Astrocyte (in vitro differentiated cells and primary cell): ENCODE measurements around the gene C1orf210.

Source experiments
- EZH2 ChIP-seq: IDR thresholded peaks from 2 replicates; pipeline ENCODE4 v1.6.1; 2012; ENCODE audit warnings: mild to moderate bottlenecking, low read length, inconsistent platforms; ENCODE audit not compliant: insufficient read depth
- TF ChIP-seq, protein P1 (sequence below): IDR thresholded peaks from 2 replicates; pipeline ENCODE4 v1.5.1; 2011; ENCODE audit warnings: low read depth, mild to moderate bottlenecking, inconsistent platforms, low read length, moderate library complexity; ENCODE audit not compliant: insufficient read depth

- TF ChIP-seq, protein P1, sequence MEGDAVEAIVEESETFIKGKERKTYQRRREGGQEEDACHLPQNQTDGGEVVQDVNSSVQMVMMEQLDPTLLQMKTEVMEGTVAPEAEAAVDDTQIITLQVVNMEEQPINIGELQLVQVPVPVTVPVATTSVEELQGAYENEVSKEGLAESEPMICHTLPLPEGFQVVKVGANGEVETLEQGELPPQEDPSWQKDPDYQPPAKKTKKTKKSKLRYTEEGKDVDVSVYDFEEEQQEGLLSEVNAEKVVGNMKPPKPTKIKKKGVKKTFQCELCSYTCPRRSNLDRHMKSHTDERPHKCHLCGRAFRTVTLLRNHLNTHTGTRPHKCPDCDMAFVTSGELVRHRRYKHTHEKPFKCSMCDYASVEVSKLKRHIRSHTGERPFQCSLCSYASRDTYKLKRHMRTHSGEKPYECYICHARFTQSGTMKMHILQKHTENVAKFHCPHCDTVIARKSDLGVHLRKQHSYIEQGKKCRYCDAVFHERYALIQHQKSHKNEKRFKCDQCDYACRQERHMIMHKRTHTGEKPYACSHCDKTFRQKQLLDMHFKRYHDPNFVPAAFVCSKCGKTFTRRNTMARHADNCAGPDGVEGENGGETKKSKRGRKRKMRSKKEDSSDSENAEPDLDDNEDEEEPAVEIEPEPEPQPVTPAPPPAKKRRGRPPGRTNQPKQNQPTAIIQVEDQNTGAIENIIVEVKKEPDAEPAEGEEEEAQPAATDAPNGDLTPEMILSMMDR, result no peak
- TF ChIP-seq EZH2, result no peak
These were observed 28.4 kb upstream of the C1orf210 start for GRCh38 chr1:43313771-43314170.
